CD1c-positive myeloid dendritic cell (primary cell): Measurements from ENCODE around the gene CLASP2.
A peak's percentile ranks its signal among the peaks of the same experiment; 100 is the strongest.
"Not testable (repeated sequence)": the region's sequence is repeated elsewhere in the genome, so short reads cannot be mapped to it uniquely, and the experiment has no call there.

Source experiments
- DNase-seq: peaks from one replicate; pipeline ENCODE4 v3.0.0-alpha.2; 2016; ENCODE audit errors: extremely low spot score

CLASP2 gene

GRCh38 chr3:33717866-33718594 is at the start of gene CLASP2:
Gene CLASP2, minus strand, starts transcription at chr3:33718254. Its CDS starts 252 bp downstream, at chr3:33718002.
- peak; percentile 95 for DNase-seq

- DNase-seq = no peak
Observed at GRCh38 chr3:33758864-33759263, 40.8 kb upstream of the CLASP2 start.

DNA sequence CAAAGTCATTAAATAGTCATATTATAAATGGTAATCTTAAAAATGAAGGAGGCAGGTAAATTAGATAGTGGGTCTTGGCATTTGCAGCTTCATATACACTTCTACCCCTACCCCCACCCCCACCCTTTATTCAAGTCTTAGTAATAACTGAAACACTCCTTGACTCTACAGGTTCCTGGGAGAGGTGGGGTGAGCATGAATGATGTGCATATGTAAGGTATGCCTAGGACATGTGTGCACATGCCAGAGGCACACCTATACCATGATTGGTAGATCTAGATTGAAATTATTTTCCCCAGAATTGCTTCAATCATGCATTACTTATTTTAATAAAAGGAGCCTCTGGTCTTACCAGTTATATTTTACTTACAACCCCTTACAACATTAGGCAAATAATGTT is 40.2 kb upstream of the CLASP2 start:
- DNase-seq = no peak

DNA sequence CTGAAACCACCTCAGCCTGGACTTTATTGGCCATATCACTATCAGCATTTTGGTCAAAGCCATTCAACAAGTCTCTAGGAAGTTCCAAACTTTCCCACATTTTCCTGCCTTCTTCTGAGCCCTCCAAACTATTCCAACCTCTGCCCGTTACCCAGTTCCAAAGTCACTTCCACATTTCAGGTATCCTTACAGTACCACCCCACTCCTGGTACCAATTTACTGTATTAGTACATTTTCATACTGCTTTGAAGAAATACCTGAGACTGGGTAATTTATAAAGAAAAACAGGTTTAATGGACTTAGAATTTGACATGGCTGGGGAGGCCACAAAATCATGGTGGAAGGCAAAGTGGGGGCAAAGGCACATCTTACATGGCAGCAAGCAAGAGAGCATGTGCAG is 36.3 kb upstream of the CLASP2 start:
- not testable (repeated sequence) for DNase-seq

- no peak for DNase-seq
Observed at GRCh38 chr3:33751336-33751735, 33.3 kb upstream of the CLASP2 start.

GRCh38 chr3:33750211-33750548 is 32.1 kb upstream of the CLASP2 start:
- DNase-seq = no peak

DNA sequence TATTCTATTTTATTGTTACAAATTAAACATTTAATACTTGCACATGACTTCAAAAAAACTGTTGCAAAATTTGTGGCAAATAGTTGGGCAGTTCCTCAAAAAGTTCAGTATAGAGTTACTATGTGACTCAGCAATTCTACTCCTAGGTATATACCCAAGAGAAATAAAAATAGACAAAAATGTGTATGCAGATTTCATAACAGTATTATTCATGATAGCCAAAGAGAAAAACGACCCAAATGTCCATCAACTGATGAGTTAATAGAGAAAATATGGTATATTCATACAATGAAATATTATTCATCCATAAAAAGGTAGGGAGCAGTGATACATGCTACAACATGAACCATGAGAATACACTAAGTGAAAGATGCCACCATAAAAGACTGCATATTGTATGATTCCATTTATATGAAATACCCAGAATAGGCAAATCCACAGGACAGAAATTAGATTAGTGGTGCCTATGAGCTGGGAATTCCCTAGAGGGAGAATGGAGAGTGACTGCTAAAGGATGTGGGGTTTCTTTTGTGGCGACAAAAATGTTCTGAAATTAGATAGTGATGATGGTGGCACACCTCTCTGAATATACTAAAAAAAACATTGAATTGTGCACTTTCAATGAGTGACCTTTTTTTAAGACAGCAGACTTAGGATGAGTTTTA is 31.6 kb upstream of the CLASP2 start:
- DNase-seq = peak; percentile 56

- peak; percentile 57 for DNase-seq
Observed at GRCh38 chr3:33746416-33747116, 28.5 kb upstream of the CLASP2 start.

GRCh38 chr3:33737146-33737545 is 19.1 kb upstream of the CLASP2 start:
- no peak for DNase-seq

GRCh38 chr3:33732394-33732793 is 14.3 kb upstream of the CLASP2 start:
- DNase-seq = peak; percentile 9

DNA sequence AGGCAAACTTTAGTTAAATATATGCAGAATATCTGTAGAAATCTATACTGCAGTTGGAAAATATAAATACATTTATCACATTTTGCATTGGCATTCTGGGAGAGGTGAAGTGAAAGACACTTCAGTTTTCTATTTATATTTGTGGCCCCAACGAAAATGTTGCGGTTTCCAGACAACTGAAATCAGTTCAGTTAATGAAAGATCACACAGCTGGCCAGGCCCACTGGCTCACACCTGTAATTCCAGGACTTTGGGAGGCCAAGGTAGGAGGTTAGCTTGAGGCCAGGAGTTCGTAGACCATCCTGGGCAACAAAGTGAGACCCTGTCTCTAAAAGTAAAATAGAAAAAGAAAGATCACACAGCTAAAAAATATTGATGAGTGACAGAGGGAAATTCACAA is 11.9 kb upstream of the CLASP2 start:
- DNase-seq = no peak

GRCh38 chr3:33724256-33724655 is 6.2 kb upstream of the CLASP2 start:
- DNase-seq = no peak

DNA sequence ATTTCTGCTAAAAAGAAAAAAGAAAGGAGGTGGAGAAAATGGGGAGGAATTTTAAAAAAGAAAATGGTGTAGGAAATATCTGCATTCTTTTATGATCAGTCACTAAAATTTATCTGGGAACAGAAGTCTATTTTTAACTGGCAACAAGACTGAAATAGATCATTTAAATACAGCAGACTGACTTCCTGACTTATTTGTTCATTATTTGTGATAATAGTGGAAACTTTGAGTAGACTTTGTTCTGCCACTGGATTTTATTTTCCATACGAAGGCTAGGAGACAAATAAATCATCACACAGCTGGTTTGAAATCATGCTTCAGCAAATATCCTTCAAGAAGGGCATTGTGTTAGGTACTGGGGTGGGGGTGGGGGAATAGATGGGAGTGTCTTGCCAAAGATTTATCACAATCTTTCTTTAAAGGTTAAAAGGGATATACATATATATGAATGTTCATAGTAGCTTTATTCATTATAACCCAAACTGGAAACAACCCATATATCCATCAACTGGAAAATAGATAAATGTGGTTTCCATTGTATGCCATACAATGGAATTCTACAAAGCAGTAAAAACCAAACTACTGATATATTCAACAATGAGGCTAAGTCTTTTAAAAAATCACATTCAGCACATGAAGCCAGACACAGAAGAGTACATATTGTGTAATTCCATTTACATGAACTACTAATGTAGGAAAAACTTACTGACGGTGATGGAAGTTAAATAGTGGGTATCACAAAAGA is 4.7 kb upstream of the CLASP2 start:
- DNase-seq = no peak

DNA sequence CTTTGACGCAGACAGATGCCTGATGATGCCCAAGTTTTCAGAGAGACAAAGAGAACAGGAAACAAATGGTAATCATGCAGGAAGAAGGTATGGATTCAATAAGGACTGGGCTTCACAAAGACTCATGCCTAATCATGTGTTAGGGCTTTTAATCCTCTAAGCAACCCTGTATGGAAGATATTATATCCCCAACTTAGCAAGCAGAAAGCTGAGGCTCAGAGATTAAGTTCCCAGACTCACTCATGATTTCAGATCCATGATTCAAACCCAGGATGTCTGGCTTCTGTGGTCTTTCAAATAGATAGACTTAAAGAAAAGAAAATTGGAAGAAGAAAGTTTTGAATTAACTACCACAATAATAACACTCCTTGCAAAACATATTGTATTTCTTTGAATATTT is 4.1 kb upstream of the CLASP2 start:
- DNase-seq = no peak

- no peak for DNase-seq
Observed at GRCh38 chr3:33718595-33718907, 497 bp upstream of the CLASP2 start.

DNA sequence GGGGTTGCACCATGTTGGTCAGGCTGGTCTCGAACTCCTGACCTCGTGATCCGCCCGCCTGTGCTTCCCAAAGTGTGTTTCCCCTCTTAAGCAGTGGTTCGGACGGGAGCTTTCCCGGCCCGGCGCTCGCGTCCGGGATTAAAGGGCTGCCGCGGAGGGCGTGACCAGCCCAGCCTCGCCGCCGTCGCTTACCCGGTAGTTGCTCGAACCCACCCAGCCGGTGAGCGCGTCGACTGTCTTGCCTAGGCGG is 513 bp downstream of the CLASP2 start:
- peak; percentile 75 for DNase-seq

DNA sequence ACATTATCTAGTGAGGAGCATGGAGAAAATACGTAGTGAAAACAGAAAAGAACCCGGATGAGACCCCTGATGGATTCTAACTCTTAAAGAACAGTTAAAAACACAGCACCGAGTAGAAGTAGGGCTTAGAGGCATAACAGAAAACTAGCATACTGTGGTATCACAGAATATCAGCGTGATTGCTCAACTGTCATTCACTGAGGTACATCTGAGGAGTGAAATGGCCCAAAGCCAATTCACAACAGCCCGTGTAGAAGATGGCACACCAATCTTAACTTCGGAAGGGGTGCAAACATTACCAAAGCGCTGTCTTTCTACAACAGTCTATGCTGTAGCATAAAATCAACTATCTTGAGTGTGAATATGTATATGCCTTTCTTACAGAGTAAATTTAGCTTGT is 1.8 kb downstream of the CLASP2 start:
- DNase-seq = peak; percentile 4

DNA sequence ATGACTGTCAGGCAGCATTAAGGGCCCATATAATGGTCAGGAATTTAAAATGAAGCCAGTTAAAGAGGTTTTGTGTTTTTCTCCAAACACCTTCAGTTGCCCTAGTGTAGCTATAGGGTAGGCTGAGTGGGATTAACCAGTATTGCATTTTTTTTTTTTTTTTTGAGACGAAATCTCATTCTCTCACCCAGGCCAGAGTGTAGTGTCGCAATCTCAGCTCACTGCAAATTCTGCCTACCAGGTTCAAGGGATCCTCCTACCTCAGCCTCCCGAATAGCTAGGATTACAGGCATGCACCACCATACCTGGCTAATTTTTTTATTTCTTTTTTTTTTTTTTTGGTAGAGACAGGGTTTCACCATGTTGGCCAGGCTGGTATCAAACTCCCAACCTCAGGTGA is 7.0 kb downstream of the CLASP2 start:
- no peak for DNase-seq

- no peak for DNase-seq
Observed at GRCh38 chr3:33706056-33706455, 12.0 kb downstream of the CLASP2 start.

DNA sequence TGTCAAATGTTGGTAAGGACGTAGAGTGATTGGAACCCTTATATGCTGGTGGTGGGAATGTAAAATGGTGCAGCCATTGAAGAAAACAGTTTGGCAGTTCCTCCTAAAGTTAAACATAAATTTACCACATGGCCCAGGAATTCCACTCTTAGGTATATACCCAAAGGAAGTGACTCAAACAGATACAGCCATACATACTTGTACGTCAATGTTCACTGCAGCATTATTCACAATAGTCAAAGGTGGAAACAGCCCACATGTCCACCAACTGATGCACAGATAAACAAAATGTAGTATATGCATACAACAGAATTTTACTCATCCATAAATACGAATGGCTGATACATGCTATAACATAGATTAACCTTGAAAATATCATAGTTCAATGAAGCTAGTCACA is 13.2 kb downstream of the CLASP2 start:
- no peak for DNase-seq

DNA sequence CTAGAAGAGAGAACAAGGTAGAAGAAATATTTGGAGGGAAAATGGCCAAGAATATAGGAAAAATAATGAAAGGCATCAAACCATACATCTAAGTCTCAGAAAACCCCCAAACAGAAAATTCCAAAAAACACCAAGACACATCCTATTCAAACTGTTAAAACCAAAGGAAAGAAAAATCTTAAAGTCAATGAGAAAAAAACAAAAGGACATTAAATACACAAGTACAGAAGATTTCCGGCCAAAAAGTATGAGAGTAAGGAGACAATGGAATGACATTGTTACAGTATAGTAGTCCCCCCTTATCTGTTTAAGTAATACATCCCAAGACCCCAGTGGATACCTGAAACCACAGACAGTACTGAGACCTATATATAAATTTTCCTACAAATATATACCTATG is 18.8 kb downstream of the CLASP2 start:
- DNase-seq = no peak

GRCh38 chr3:33694944-33695343 is 23.1 kb downstream of the CLASP2 start:
- DNase-seq = no peak

GRCh38 chr3:33690341-33690740 is 27.7 kb downstream of the CLASP2 start:
- DNase-seq = no peak
